Aorta (tissue), 5 donors: Measurements from ENCODE around the gene MAPK10. TPM values are rescaled to one million over a fixed set of nuclear protein-coding genes. Genes with fewer than 3 reads are reported as not detected.

Source experiments
- ATAC-seq: fragments of 200-7000 bp; cut with Tn5 transposase; one replicate; pipeline ENCODE4 v1.9.1; 2022; ENCODE audit warnings: moderate library complexity; ENCODE audit not compliant: low FRiP score
- DNase-seq, 2 donors: peaks; one replicate each; pipeline ENCODE4 v3.0.0-alpha.2; 2020
- H3K27ac ChIP-seq, 2 donors: one replicate each; pipeline ENCODE4 v1.5.1; 2013; ENCODE audit warnings: low read length in 2 of 2, mild to moderate bottlenecking in 2 of 2, moderate library complexity in 2 of 2, control low read depth in 1 of 2, inconsistent platforms in 1 of 2, low read depth in 1 of 2
- H3K27me3 ChIP-seq, 2 donors: one replicate each; pipeline ENCODE4 v1.6.1; 2013; ENCODE audit warnings: control low read depth in 1 of 2, low read length in 1 of 2, mild to moderate bottlenecking in 1 of 2, moderate library complexity in 1 of 2; ENCODE audit not compliant: insufficient read depth in 2 of 2, control insufficient read depth in 1 of 2
- H3K36me3 ChIP-seq, 2 donors: one replicate each; pipeline ENCODE4 v1.6.1; 2013; ENCODE audit warnings: control low read depth in 1 of 2, low read length in 1 of 2, mild to moderate bottlenecking in 1 of 2; ENCODE audit not compliant: insufficient read depth in 2 of 2, control insufficient read depth in 1 of 2
- H3K4me1 ChIP-seq, 2 donors: one replicate each; pipeline ENCODE4 v1.6.1; 2013; ENCODE audit warnings: low read length in 2 of 2, control low read depth in 1 of 2, mild to moderate bottlenecking in 1 of 2, moderate library complexity in 1 of 2; ENCODE audit not compliant: insufficient read depth in 2 of 2, control insufficient read depth in 1 of 2
- H3K4me3 ChIP-seq, 2 donors: one replicate each; pipeline ENCODE4 v1.5.1; 2013; ENCODE audit warnings: low read length in 2 of 2, control low read depth in 1 of 2, mild to moderate bottlenecking in 1 of 2
- H3K9me3 ChIP-seq: one replicate; pipeline ENCODE4 v1.6.1; 2013; ENCODE audit warnings: mild to moderate bottlenecking, low read length; ENCODE audit not compliant: control insufficient read depth
- WGBS, 2 donors: extraction: QIAGEN DNeasy Blood & Tissue Kit; methylation state at CpG; one replicate each; pipeline ENCODE4 v1.1.7; 2013; 5-methylcytosine and 5-hydroxymethylcytosine counted together
- intact Hi-C, 2 donors: fragments of 100-400 bp; cut with DNase I; formaldehyde crosslinking; loops; one replicate each; pipeline versions ENCODE4 v1.14.2 to v1.15.0; 2022
- polyA plus RNA-seq, 2 donors: library from polyadenylated mRNA; stranded (reverse); fragments of 200-250 nt; gene quantifications; one replicate each; pipeline ENCODE4 v1.2.3, GENCODE V29; 2013
- total RNA-seq, 2 donors: library from RNA; stranded (reverse); fragmentation: NEBNext Ultra II Directional; extraction: Animal tissue kit (Norgen Biotek cat#: 25700); gene quantifications; one replicate each; pipeline ENCODE4 v1.2.1, GENCODE V29; 2021
- donor health status: healthy with polysubstance abuse.
- donor health status: Bipolar disorder and iron deficiency.
- donor health status: DM: no; HTN: no; CAD: no.
- donor health status: DM: no; HTN: no; CAD: no.
- donor health status: DM: yes; HTN: yes; CAD: no.

The MAPK10 gene
- total and polyA plus RNA-seq, 4 donors, result 12.4 to 40.0 (median 24.1) TPM

DNA sequence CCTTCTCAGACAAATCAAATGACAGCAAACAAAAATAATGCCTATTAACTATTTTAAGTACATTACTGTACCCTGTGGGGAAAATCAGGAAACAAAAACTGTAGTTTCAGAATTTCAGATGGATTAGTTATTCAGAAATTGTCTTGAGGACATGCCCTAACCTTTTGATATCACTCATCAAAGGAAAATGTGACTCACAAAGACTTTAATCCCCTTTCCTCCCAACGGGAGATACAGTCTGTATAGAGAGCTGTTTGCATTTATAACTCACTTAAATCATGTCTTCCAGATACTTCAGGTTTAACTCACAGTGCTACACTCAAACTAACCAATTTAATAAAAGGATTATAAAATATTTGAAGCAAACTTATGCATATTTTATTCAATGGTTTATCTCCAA, 304.0 kb downstream of the MAPK10 start:
- H3K9me3 ChIP-seq, result no peaks in the 10 kb centered on the region
- intact Hi-C loops, result no loop called here
- no peak for DNase-seq
- no peak for ATAC-seq
- H3K4me1 ChIP-seq, result no peaks in the 10 kb centered on the region
- no peaks in the 10 kb centered on the region for H3K27me3 ChIP-seq
- peaks cover 0 to 2% of the 10 kb centered on the region in 2 donors for H3K36me3 ChIP-seq
- no peak overlapping the region for H3K4me3 ChIP-seq
- H3K27ac ChIP-seq, result no peak overlapping the region
- WGBS, 2 donors, result 17 to 47% methylated on average over 1 of the region's 1 CpG

DNA sequence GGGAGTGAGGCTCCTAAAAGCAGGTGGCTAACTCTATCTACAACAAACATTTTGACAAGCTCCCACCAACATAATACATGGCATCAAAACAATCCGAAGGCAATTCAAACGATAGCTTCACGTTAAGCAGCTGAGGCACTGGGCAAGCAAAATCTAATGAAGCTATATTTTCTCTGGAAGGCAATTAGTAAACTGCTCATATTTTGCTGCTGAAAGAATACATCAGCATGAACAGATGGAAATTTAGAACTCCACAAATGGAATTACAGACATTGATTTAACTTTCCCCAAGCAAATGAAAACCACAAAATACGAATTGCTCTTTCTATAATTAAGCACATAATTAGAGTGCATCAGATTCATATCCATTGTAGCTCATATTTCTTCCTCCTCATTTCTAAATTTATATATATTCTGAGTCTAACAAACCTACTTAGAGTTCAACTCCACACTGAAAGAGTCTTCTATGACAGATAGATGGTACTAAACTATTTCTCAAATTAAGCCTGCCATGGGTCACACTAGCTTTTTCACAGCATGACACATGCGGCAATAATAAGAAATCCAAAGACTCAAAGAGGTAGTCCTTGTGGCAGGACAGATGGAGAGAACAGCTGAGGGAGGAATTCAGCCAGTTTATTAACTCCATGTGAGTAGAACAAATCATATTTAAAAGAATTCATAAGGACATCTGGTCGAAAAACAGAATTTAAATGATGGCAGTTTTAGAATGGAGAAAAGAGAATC, 305.4 kb downstream of the MAPK10 start:
- no peaks in the 10 kb centered on the region for H3K9me3 ChIP-seq
- DNase-seq (no peak), ATAC-seq (no peak)
- no peaks in the 10 kb centered on the region for H3K4me1 ChIP-seq
- no peak overlapping the region for H3K4me3 ChIP-seq
- no peaks in the 10 kb centered on the region for H3K27me3 ChIP-seq
- intact Hi-C loops, result loop anchor here in 1 of 2 donors (5.0 kb wide), 1 partner anchor 967 kb away; no protein-coding TSS in a partner anchor
- H3K27ac ChIP-seq, result no peak overlapping the region
- 74 to 83% methylated on average over 6 of the region's 6 CpGs for WGBS, 2 donors
- H3K36me3 ChIP-seq, result peaks cover 0 to under 1% of the 10 kb centered on the region in 2 donors

DNA sequence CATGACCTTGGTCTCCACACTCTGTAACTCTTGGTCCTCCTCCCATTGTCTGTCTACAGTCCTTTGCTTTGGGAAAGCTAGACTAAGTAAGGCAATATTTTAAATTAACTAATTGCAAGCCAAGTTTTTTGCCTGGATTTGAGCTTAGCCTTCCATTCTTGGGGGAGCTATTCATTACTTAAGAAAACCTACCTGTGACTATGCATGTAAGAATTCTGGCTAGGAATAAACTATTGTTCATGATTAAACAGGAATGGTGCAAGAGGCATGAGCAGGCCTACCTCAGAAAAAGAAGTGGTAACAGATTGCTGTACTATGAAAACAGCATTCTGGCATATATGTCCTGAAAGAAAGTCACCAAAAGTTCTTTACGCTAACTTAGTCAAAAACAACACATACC, 309.4 kb downstream of the MAPK10 start:
- Histone ChIP-seq H3K27me3 (no peaks in the 10 kb centered on the region), H3K9me3 (no peaks in the 10 kb centered on the region), H3K27ac (no peak overlapping the region), H3K36me3 (no peaks in the 10 kb centered on the region), H3K4me3 (no peak overlapping the region), H3K4me1 (no peaks in the 10 kb centered on the region)
- DNase-seq (no peak), ATAC-seq (no peak)
- 97% methylated on average over 1 of the region's 1 CpG for WGBS, 2 donors
- intact Hi-C loops, result loop anchor here in 1 of 2 donors (5.0 kb wide), 1 partner anchor 963 kb away; no protein-coding TSS in a partner anchor

DNA sequence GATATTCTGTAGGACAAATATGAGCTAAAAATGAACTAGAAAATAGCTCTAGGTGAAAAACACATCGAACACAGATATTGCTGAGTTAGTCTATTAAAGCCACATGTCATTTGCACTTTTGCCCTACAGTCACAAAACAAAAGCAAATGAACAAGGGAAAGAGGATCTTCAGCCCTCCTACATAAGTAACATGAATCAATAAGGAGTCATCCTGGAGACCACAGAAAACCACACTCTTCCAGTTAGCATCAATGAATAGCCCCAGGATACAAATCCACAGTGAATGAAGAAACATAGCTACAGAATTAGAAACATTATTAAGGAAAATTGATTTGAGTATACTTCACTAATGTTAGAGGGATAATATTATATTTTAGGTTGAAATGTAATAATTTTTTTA, 311.4 kb downstream of the MAPK10 start:
- Histone ChIP-seq H3K27me3 (no peaks in the 10 kb centered on the region), H3K4me1 (no peaks in the 10 kb centered on the region), H3K27ac (no peak overlapping the region), H3K4me3 (no peak overlapping the region), H3K9me3 (no peaks in the 10 kb centered on the region), H3K36me3 (no peaks in the 10 kb centered on the region)
- intact Hi-C loops, result loop anchor here in 1 of 2 donors (5.0 kb wide), 1 partner anchor 896 kb away; no protein-coding TSS in a partner anchor
- ATAC-seq, result no peak
- DNase-seq, result no peak
- WGBS, 2 donors, result 74 to 86% methylated on average over 1 of the region's 1 CpG

DNA sequence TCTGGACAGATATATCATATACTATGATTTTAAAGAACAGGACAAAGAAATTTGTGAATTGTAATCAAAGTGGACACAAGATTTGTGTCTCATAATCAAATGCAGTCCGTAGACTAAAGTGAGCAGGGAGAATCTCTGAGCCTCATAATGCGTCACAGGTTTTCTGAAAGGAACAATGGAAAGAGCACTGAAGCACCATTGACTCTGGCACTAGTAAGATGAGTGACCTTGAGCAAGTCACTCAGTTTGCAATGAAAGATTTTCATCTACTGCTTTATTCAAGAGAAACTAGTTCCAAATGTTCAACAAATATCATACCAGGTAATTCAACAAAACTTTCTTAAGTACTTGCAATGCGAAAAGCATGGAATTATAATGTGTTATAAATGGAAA, 315.3 kb downstream of the MAPK10 start:
- no peaks in the 10 kb centered on the region for H3K4me1 ChIP-seq
- H3K27ac ChIP-seq, result no peak overlapping the region
- intact Hi-C loops, result loop anchor here in 1 of 2 donors (2.0 to 5.0 kb wide), 2 partner anchors 248 to 897 kb away; no protein-coding TSS in a partner anchor
- H3K36me3 ChIP-seq, result no peaks in the 10 kb centered on the region
- 60 to 83% methylated on average over 3 of the region's 3 CpGs for WGBS, 2 donors
- H3K9me3 ChIP-seq, result no peaks in the 10 kb centered on the region
- H3K4me3 ChIP-seq, result no peak overlapping the region
- no peak for ATAC-seq
- H3K27me3 ChIP-seq, result no peaks in the 10 kb centered on the region
- DNase-seq, result no peak

DNA sequence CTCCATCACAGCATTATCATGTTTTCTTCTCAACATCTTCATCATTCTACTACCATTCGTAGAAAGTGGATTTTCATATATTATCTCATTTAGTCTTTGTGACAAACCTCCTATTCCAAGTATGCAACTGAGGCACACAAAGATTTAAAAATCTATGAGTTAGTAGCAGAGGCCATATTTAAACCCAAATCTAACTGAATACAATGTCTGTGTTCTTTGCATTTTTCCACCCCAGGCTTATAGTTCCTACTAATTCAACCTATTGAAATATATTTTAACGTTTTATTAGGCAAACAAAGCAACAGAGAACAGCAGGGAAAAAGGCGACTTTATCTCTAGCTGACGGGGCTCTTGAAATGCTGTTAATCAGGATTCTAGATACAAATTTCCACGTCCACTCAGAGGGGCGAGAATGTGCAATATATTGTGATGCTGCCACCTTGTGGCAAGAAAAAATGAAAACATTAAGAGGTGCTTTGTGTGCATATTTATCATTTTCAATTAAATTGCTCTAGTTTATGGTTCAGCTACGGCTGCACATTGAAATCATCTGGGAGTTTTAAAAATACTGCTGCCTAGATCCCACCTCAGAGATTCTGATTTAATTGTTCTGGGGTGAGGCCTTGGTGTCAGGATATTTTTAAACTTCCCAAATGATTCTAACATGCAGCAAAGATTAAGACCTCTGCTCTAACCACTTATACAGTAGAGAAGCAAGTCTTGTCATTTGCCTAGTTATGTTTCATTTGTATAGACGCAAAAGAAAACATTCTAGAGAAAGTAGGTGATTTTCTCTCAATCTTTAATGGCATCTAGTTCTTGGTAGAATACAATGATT, 315.9 kb downstream of the MAPK10 start:
- H3K9me3 ChIP-seq, result no peaks in the 10 kb centered on the region
- H3K4me3 ChIP-seq, result no peak overlapping the region
- H3K27ac ChIP-seq, result no peak overlapping the region
- WGBS, 2 donors, result 15 to 17% methylated on average over 8 of the region's 8 CpGs
- H3K36me3 ChIP-seq, result no peaks in the 10 kb centered on the region
- ATAC-seq, result peak; percentile 68
- H3K27me3 ChIP-seq, result no peaks in the 10 kb centered on the region
- DNase-seq, result no peak
- H3K4me1 ChIP-seq, result no peaks in the 10 kb centered on the region
- intact Hi-C loops, result loop anchor here in 1 of 2 donors (2.0 to 5.0 kb wide), 2 partner anchors 247 to 897 kb away; no protein-coding TSS in a partner anchor

DNA sequence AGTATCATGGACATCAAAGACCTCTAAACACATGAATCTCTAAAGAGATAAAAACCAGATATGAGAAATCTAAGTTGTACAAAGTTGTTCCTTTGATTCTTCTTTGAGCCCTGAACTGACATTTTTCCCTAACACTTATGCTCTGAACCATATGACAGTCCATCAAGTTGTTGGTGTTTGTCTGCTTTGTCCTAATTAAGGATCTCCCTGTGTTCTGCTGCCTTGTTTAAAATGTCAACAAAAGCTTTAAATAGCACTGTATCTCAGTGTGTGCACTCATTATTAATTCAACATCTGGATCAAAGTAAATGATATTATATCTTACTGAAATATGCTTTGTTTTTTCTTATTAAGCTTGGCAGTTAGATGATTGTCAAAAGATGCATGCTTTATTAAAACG, 321.8 kb downstream of the MAPK10 start:
- no peak for ATAC-seq
- H3K36me3 ChIP-seq, result no peaks in the 10 kb centered on the region
- peaks cover 0 to 4% of the 10 kb centered on the region in 2 donors for H3K4me1 ChIP-seq
- intact Hi-C loops, result loop anchor here in 1 of 2 donors (5.0 kb wide), 1 partner anchor 241 kb away; no protein-coding TSS in a partner anchor
- no peak overlapping the region for H3K4me3 ChIP-seq
- no peak overlapping the region for H3K27ac ChIP-seq
- DNase-seq, result no peak
- WGBS, 2 donors, result 88 to 96% methylated on average over 1 of the region's 1 CpG
- no peaks in the 10 kb centered on the region for H3K9me3 ChIP-seq
- H3K27me3 ChIP-seq, result no peaks in the 10 kb centered on the region

DNA sequence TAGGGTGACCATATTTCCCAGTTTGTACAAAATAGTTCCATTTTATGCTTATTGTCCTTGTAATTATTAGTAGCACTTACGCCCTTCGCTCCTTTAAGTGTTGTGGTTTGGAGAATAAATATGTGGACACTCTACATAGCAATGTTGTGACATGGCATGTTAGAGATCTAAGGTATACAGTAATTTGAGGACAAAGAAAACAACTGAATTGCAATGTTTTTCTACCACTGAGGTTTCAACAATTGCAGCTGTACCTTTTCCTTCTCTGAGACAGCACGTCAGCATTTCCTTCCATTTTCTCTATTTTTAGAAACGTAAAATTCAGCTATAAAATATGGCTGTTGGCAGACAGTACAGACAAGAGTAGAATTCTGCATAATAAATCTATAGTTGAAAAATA, 323.1 kb downstream of the MAPK10 start:
- no peak for ATAC-seq
- intact Hi-C loops, result loop anchor here in 1 of 2 donors (5.0 kb wide), 1 partner anchor 239 kb away; no protein-coding TSS in a partner anchor

More for the DNA sequence above, 323.1 kb downstream of the MAPK10 start:
- no peak overlapping the region for H3K27ac ChIP-seq
- 60 to 68% methylated on average over 4 of the region's 4 CpGs for WGBS, 2 donors
- no peak for DNase-seq
- no peak overlapping the region for H3K4me3 ChIP-seq
- no peaks in the 10 kb centered on the region for H3K36me3 ChIP-seq
- H3K9me3 ChIP-seq, result no peaks in the 10 kb centered on the region
- no peaks in the 10 kb centered on the region for H3K27me3 ChIP-seq
- H3K4me1 ChIP-seq, result peaks cover 1 to 4% of the 10 kb centered on the region in 2 donors
